ACC112 (cell line): ENCODE measurements around the gene PTPRE.

Experiments
- H2AFZ ChIP-seq: fragments of 200-600 bp; sonication (generic); one replicate; pipeline ENCODE4 v1.6.0; 2017; ENCODE audit warnings: antibody characterized with exemption, low read length; ENCODE audit not compliant: unreplicated experiment
- H3K27ac ChIP-seq: fragments of 200-600 bp; sonication (generic); 2 replicates; pipeline ENCODE4 v1.5.1; 2014; ENCODE audit warnings: low read depth, mild to moderate bottlenecking, antibody characterized with exemption, low read length, moderate library complexity
- H3K27me3 ChIP-seq: fragments of 200-600 bp; sonication (generic); 2 replicates; pipeline ENCODE4 v1.6.1; 2014; ENCODE audit warnings: mild to moderate bottlenecking, antibody characterized with exemption, low read length, moderate library complexity, mixed read lengths; ENCODE audit not compliant: insufficient read depth
- H3K36me3 ChIP-seq: fragments of 200-600 bp; sonication (generic); 2 replicates; pipeline ENCODE4 v1.6.1; 2016; ENCODE audit warnings: mild to moderate bottlenecking, antibody characterized with exemption, low read length, moderate library complexity, mixed read lengths; ENCODE audit not compliant: insufficient read depth
- H3K4me1 ChIP-seq: fragments of 200-600 bp; sonication (generic); one replicate; pipeline ENCODE4 v1.6.1; 2016; ENCODE audit warnings: low read length, mixed read lengths; ENCODE audit not compliant: insufficient read depth, unreplicated experiment, control insufficient read depth
- H3K4me3 ChIP-seq: fragments of 200-600 bp; sonication (generic); 2 replicates; pipeline ENCODE4 v1.5.1; 2014; ENCODE audit warnings: mild to moderate bottlenecking, low read depth, low read length
- H3K79me2 ChIP-seq: fragments of 200-600 bp; sonication (generic); one replicate; pipeline ENCODE4 v1.6.0; 2016; ENCODE audit warnings: low read length; ENCODE audit not compliant: control insufficient read depth, unreplicated experiment, insufficient read depth

PTPRE gene

GRCh38 chr10:127882801-127883459 is 24.0 kb upstream of the PTPRE start:
- Histone ChIP-seq H3K27ac (no peak overlapping the region), H3K79me2 (no peaks in the 10 kb centered on the region), H3K27me3 (peaks cover 3% of the 10 kb centered on the region; the same call in 1 of the 2 replicates), H3K4me3 (no peak overlapping the region), H3K4me1 (no peaks in the 10 kb centered on the region), H3K36me3 (no peaks in the 10 kb centered on the region), H2AFZ (no peak overlapping the region)

GRCh38 chr10:127883516-127883915 is 23.4 kb upstream of the PTPRE start:
- Histone ChIP-seq H2AFZ (no peak overlapping the region), H3K27ac (no peak overlapping the region), H3K27me3 (no peaks in the 10 kb centered on the region), H3K79me2 (no peaks in the 10 kb centered on the region), H3K36me3 (no peaks in the 10 kb centered on the region), H3K4me1 (no peaks in the 10 kb centered on the region), H3K4me3 (no peak overlapping the region)

GRCh38 chr10:127884501-127884900 is 22.4 kb upstream of the PTPRE start:
- H3K36me3 ChIP-seq = no peaks in the 10 kb centered on the region

GRCh38 chr10:127886371-127887051 is 20.4 kb upstream of the PTPRE start:
- H3K36me3 ChIP-seq = no peaks in the 10 kb centered on the region
- H3K79me2 ChIP-seq = no peaks in the 10 kb centered on the region
- H3K4me3 ChIP-seq = no peak overlapping the region
- H3K27ac ChIP-seq = no peak overlapping the region
- no peaks in the 10 kb centered on the region for H3K27me3 ChIP-seq
- peaks cover 13% of the 10 kb centered on the region for H3K4me1 ChIP-seq
- no peak overlapping the region for H2AFZ ChIP-seq

More at GRCh38 chr10:127884501-127884900, 22.4 kb upstream of the PTPRE start:
- Histone ChIP-seq H3K4me1 (peaks cover 7% of the 10 kb centered on the region), H3K4me3 (no peak overlapping the region), H3K79me2 (no peaks in the 10 kb centered on the region), H2AFZ (no peak overlapping the region), H3K27me3 (no peaks in the 10 kb centered on the region), H3K27ac (no peak overlapping the region)

- no peak overlapping the region for H3K4me3 ChIP-seq
- no peaks in the 10 kb centered on the region for H3K79me2 ChIP-seq
- H2AFZ ChIP-seq = peak overlapping the region; percentile 18
- no peaks in the 10 kb centered on the region for H3K36me3 ChIP-seq
- H3K27me3 ChIP-seq = no peaks in the 10 kb centered on the region
- H3K27ac ChIP-seq = no peak overlapping the region
- H3K4me1 ChIP-seq = peaks cover 13% of the 10 kb centered on the region
Measured at GRCh38 chr10:127887541-127888415, 19.1 kb upstream of the PTPRE start.

GRCh38 chr10:127888521-127889312 is 18.2 kb upstream of the PTPRE start:
- H3K36me3 ChIP-seq = no peaks in the 10 kb centered on the region
- peaks cover 13% of the 10 kb centered on the region for H3K4me1 ChIP-seq
- H3K4me3 ChIP-seq = no peak overlapping the region
- no peak overlapping the region for H2AFZ ChIP-seq
- 0 out of 2 replicates have a peak overlapping the region, but pooled peaks have one; percentile 36 for H3K27ac ChIP-seq
- H3K27me3 ChIP-seq = no peaks in the 10 kb centered on the region
- H3K79me2 ChIP-seq = no peaks in the 10 kb centered on the region

GRCh38 chr10:127889605-127890195 is 17.2 kb upstream of the PTPRE start:
- no peaks in the 10 kb centered on the region for H3K36me3 ChIP-seq
- peaks cover 13% of the 10 kb centered on the region for H3K4me1 ChIP-seq
- peak overlapping the region; percentile 36; the same call in 1 of the 2 replicates for H3K27ac ChIP-seq
- no peaks in the 10 kb centered on the region for H3K79me2 ChIP-seq
- no peak overlapping the region for H3K4me3 ChIP-seq
- H3K27me3 ChIP-seq = no peaks in the 10 kb centered on the region
- H2AFZ ChIP-seq = no peak overlapping the region

GRCh38 chr10:127890216-127890615 is 16.7 kb upstream of the PTPRE start:
- Histone ChIP-seq H2AFZ (no peak overlapping the region), H3K79me2 (no peaks in the 10 kb centered on the region), H3K4me3 (no peak overlapping the region), H3K36me3 (no peaks in the 10 kb centered on the region), H3K27ac (no peak overlapping the region), H3K4me1 (peaks cover 13% of the 10 kb centered on the region), H3K27me3 (no peaks in the 10 kb centered on the region)

- Histone ChIP-seq H3K4me3 (no peak overlapping the region), H3K27ac (no peak overlapping the region), H3K79me2 (no peaks in the 10 kb centered on the region), H3K27me3 (no peaks in the 10 kb centered on the region), H3K36me3 (no peaks in the 10 kb centered on the region), H2AFZ (no peak overlapping the region), H3K4me1 (peaks cover 13% of the 10 kb centered on the region)
Measured at GRCh38 chr10:127890832-127891334, 16.0 kb upstream of the PTPRE start.
